H1 (cell line): ENCODE results near the gene TTC28. TPM values are rescaled to one million over a fixed set of nuclear protein-coding genes. Genes with fewer than 3 reads are reported as not detected.
A peak's percentile ranks its signal among the peaks of the same experiment; 100 is the strongest.

Experiments used
- CTCF ChIA-PET: fragments of 300-600 bp; sonication (Branson Sonifier 250); formaldehyde crosslinking; loops from one replicate; lab custom pipeline; 2021; ENCODE audit not compliant: partially characterized antibody; lab: Charles Lee
- POLR2A ChIA-PET: fragments of 300-600 bp; sonication (Branson Sonifier 250); formaldehyde crosslinking; loops from one replicate; lab custom pipeline; 2021; ENCODE audit warnings: inconsistent platforms; ENCODE audit not compliant: partially characterized antibody; lab: Charles Lee
- DNase-seq, 2 experiments: peaks; one replicate each; pipeline versions ENCODE4 v3.0.0 to v3.0.0-alpha.2; 2010 to 2022; ENCODE audit warnings: low spot score in 2 of 2, low read depth in 1 of 2, mixed read lengths in 1 of 2
- FAIRE-seq: peaks from 2 replicates; lab custom pipeline; 2011; peaks lifted over from hg19 to GRCh38; lab: Jason Lieb, UNC
- H2AFZ ChIP-seq: 2 replicates; pipeline ENCODE4 v1.8.1; 2012; ENCODE audit warnings: low read length, inconsistent platforms
- H2AK5ac ChIP-seq: 2 replicates; pipeline ENCODE4 v1.6.1; 2013; ENCODE audit warnings: low read depth, low read length
- H2BK120ac ChIP-seq: replicated peaks from 2 replicates; pipeline ENCODE3; 2013; ENCODE audit warnings: low read depth, low read length, inconsistent platforms
- H2BK12ac ChIP-seq: 2 replicates; pipeline ENCODE4 v1.6.1; 2013; ENCODE audit warnings: low read depth, low read length
- H2BK15ac ChIP-seq: 2 replicates; pipeline ENCODE4 v1.6.1; 2013; ENCODE audit warnings: low read length
- H2BK20ac ChIP-seq: 2 replicates; pipeline ENCODE4 v1.6.1; 2013; ENCODE audit warnings: low read length
- H2BK5ac ChIP-seq: 2 replicates; pipeline ENCODE4 v1.6.1; 2013; ENCODE audit warnings: low read depth, low read length
- H3K14ac ChIP-seq: 2 replicates; pipeline ENCODE4 v1.6.1; 2013; ENCODE audit warnings: inconsistent platforms; ENCODE audit not compliant: insufficient read length
- H3K18ac ChIP-seq: 2 replicates; pipeline ENCODE4 v1.6.1; 2013; ENCODE audit warnings: low read length; ENCODE audit errors: extremely low read depth
- H3K23ac ChIP-seq: 2 replicates; pipeline ENCODE4 v1.6.1; 2013; ENCODE audit warnings: inconsistent platforms; ENCODE audit not compliant: insufficient read length
- H3K23me2 ChIP-seq: 2 replicates; pipeline ENCODE4 v1.6.1; 2013; ENCODE audit warnings: low read depth, low read length
- H3K27ac ChIP-seq: 2 replicates; pipeline ENCODE4 v1.6.1; 2011; ENCODE audit warnings: low read depth, low read length, inconsistent platforms
- H3K27me3 ChIP-seq, 4 experiments: replicated peaks in 1 of 4; 1 replicate in 1 of 4; 2 replicates in 3 of 4; pipeline versions ENCODE4 v1.6.1 to v1.8.1; 2011 to 2013; ENCODE audit warnings: low read length in 3 of 4, mild to moderate bottlenecking in 3 of 4, inconsistent platforms in 2 of 4, mixed read lengths in 2 of 4, moderate library complexity in 1 of 4; ENCODE audit not compliant: control insufficient read depth in 3 of 4, insufficient read depth in 3 of 4; ENCODE audit errors: extremely low read depth in 1 of 4
- H3K36me3 ChIP-seq, 4 experiments: 2 replicates each; pipeline versions ENCODE4 v1.6.1 to v1.8.1; 2011 to 2013; ENCODE audit warnings: mild to moderate bottlenecking in 4 of 4, low read length in 3 of 4, moderate library complexity in 2 of 4, control low read depth in 1 of 4, inconsistent platforms in 1 of 4; ENCODE audit not compliant: insufficient read depth in 4 of 4, control insufficient read depth in 2 of 4
- H3K4ac ChIP-seq: replicated peaks from 2 replicates; pipeline ENCODE3; 2013; ENCODE audit warnings: low read length, low read depth, mixed read lengths, inconsistent platforms; ENCODE audit not compliant: insufficient read length
- H3K4me1 ChIP-seq, 4 experiments: replicated peaks in 1 of 4; 1 replicate in 1 of 4; 2 replicates in 3 of 4; pipeline versions ENCODE4 v1.6.1 to v1.8.1; 2011 to 2013; ENCODE audit warnings: low read length in 3 of 4, inconsistent platforms in 2 of 4, mixed read lengths in 1 of 4; ENCODE audit not compliant: insufficient read depth in 4 of 4, control insufficient read depth in 3 of 4
- H3K4me2 ChIP-seq, 2 experiments: 2 replicates each; pipeline versions ENCODE4 v1.6.1 to v1.8.1; 2011 to 2013; ENCODE audit warnings: low read depth in 2 of 2, low read length in 2 of 2, control low read depth in 1 of 2, inconsistent platforms in 1 of 2, mild to moderate bottlenecking in 1 of 2; ENCODE audit not compliant: insufficient read depth in 1 of 2
- H3K4me3 ChIP-seq, 4 experiments: fragments of 200-600, 300-600 bp in 1 of 4; sonication (generic), shearing (Covaris generic), sonication (Bioruptor Twin) in 1 of 4; 2 replicates each; pipeline versions ENCODE4 v1.5.1 to v1.8.1; 2011 to 2016; ENCODE audit warnings: low read length in 4 of 4, low read depth in 3 of 4, control low read depth in 2 of 4, inconsistent platforms in 2 of 4, mild to moderate bottlenecking in 2 of 4, mixed read lengths in 1 of 4, moderate library complexity in 1 of 4; ENCODE audit not compliant: insufficient read depth in 2 of 4; ENCODE audit errors: extremely low read depth in 1 of 4
- H3K56ac ChIP-seq: replicated peaks from 2 replicates; pipeline ENCODE3; 2013; ENCODE audit warnings: low read depth, mild to moderate bottlenecking, mixed read lengths, low read length, inconsistent platforms; ENCODE audit not compliant: insufficient read length
- H3K79me1 ChIP-seq: 2 replicates; pipeline ENCODE4 v1.6.1; 2013; ENCODE audit warnings: low read depth, low read length, control low read depth
- H3K79me2 ChIP-seq, 2 experiments: 2 replicates each; pipeline versions ENCODE4 v1.6.1 to v1.8.1; 2012 to 2013; ENCODE audit warnings: low read length in 2 of 2, mild to moderate bottlenecking in 2 of 2, inconsistent platforms in 1 of 2; ENCODE audit not compliant: insufficient read depth in 2 of 2, control insufficient read depth in 1 of 2
- H3K9ac ChIP-seq, 4 experiments: replicated peaks in 1 of 4; 1 replicate in 1 of 4; 2 replicates in 3 of 4; pipeline versions ENCODE4 v1.6.1 to v1.8.1; 2011 to 2013; ENCODE audit warnings: low read depth in 3 of 4, low read length in 3 of 4, control low read depth in 2 of 4, mild to moderate bottlenecking in 2 of 4, moderate library complexity in 2 of 4, inconsistent platforms in 1 of 4; ENCODE audit errors: extremely low read depth in 1 of 4
- H3K9me3 ChIP-seq, 2 experiments: 2 replicates each; pipeline versions ENCODE4 v1.6.1 to v1.8.1; 2012 to 2013; ENCODE audit warnings: mild to moderate bottlenecking in 2 of 2, moderate library complexity in 2 of 2, control low read depth in 1 of 2, inconsistent platforms in 1 of 2, low read depth in 1 of 2, low read length in 1 of 2, mixed read lengths in 1 of 2; ENCODE audit not compliant: insufficient read depth in 2 of 2
- H4K20me1 ChIP-seq, 2 experiments: replicated peaks in 1 of 2; 2 replicates each; pipeline versions ENCODE3 to v1.8.1; 2011 to 2013; ENCODE audit warnings: inconsistent platforms in 2 of 2, low read length in 2 of 2, mild to moderate bottlenecking in 1 of 2; ENCODE audit not compliant: insufficient read depth in 2 of 2, control insufficient read depth in 1 of 2
- H4K5ac ChIP-seq: 2 replicates; pipeline ENCODE4 v1.6.1; 2013; ENCODE audit warnings: low read length, low read depth, mixed read lengths, inconsistent platforms; ENCODE audit not compliant: insufficient read length
- H4K8ac ChIP-seq: 2 replicates; pipeline ENCODE4 v1.8.0; 2013; ENCODE audit warnings: mild to moderate bottlenecking, moderate library complexity, low read length, inconsistent platforms; ENCODE audit not compliant: insufficient read depth; ENCODE audit errors: extremely low read depth
- H4K91ac ChIP-seq: replicated peaks from 2 replicates; pipeline ENCODE3; 2013; ENCODE audit warnings: low read length, mixed read lengths, inconsistent platforms; ENCODE audit not compliant: insufficient read length
- BRCA1 ChIP-seq: IDR thresholded peaks from 2 replicates; pipeline ENCODE4 v1.6.1; 2012; ENCODE audit warnings: low read depth, low read length, improper control_type of control experiment
- CBX5 ChIP-seq: fragments of 300-800, 300-1000 bp; sonication (generic); IDR thresholded peaks from 2 replicates; pipeline ENCODE4 v1.7.1; 2016; ENCODE audit warnings: antibody characterized with exemption, low read length, low read depth
- EGR1 ChIP-seq: IDR thresholded peaks from 2 replicates; pipeline ENCODE4 v1.6.1; 2011; ENCODE audit warnings: low read depth, low read length, borderline replicate concordance
- JUN ChIP-seq: IDR thresholded peaks from 2 replicates; pipeline ENCODE4 v1.6.1; 2011; ENCODE audit warnings: low read depth, mild to moderate bottlenecking, improper control_type of control experiment, low read length
- KDM4A ChIP-seq: IDR thresholded peaks from one replicate; pipeline ENCODE4 v1.7.1; 2012; ENCODE audit warnings: low read depth, mild to moderate bottlenecking, moderate library complexity, low read length, inconsistent platforms; ENCODE audit not compliant: severe bottlenecking
- MAX ChIP-seq: IDR thresholded peaks from 2 replicates; pipeline ENCODE4 v1.6.1; 2012; ENCODE audit warnings: inconsistent platforms
- RBBP5 ChIP-seq: IDR thresholded peaks from 2 replicates; pipeline ENCODE4 v1.7.1; 2012; ENCODE audit warnings: low read depth, mild to moderate bottlenecking, inconsistent platforms, low read length, moderate library complexity, borderline replicate concordance
- SIN3A ChIP-seq, 2 experiments: IDR thresholded peaks in 1 of 2; conservative IDR thresholded peaks in 1 of 2; 2 replicates each; pipeline ENCODE4 v1.6.1; 2011 to 2012; ENCODE audit warnings: low read length in 2 of 2, improper control_type of control experiment in 1 of 2, low read depth in 1 of 2, mild to moderate bottlenecking in 1 of 2
- SIRT6 ChIP-seq: IDR thresholded peaks from one replicate; pipeline ENCODE4 v1.7.1; 2012; ENCODE audit warnings: low read length, inconsistent platforms
- SRF ChIP-seq: IDR thresholded peaks from 2 replicates; pipeline ENCODE4 v1.6.1; 2011; ENCODE audit warnings: mild to moderate bottlenecking, low read depth, low read length, moderate library complexity
- USF2 ChIP-seq: IDR thresholded peaks from 2 replicates; pipeline ENCODE4 v1.6.1; 2011; ENCODE audit warnings: low read length, improper control_type of control experiment
- WGBS, 2 experiments: shearing (Covaris generic) in 1 of 2; methylation state at CpG; one replicate each; pipeline versions ENCODE4 v1.1.6 to v1.1.7; 2013 to 2015; ENCODE audit warnings: low lambda C conversion rate in 2 of 2, mixed read lengths in 2 of 2, inconsistent platforms in 1 of 2, low coverage in 1 of 2, missing lambda C conversion rate in 1 of 2; ENCODE audit not compliant: insufficient replicate concordance in 2 of 2, insufficient coverage in 1 of 2, insufficient read length in 1 of 2; ENCODE audit errors: extremely low coverage in 1 of 2, missing lambda C conversion rate in 1 of 2; 5-methylcytosine and 5-hydroxymethylcytosine counted together
- polyA plus RNA-seq, 7 experiments: library from polyadenylated mRNA; depleted of rRNA in 3 of 7; stranded (reverse) in 5 of 7; unstranded in 2 of 7; fragments of >200 nt in 5 of 7; fragments of 200-250 nt in 2 of 7; gene quantifications; 1 replicate in 5 of 7; 2 replicates in 1 of 7; 4 replicates in 1 of 7; pipeline versions ENCODE4 v1.2.1 to v1.2.3, GENCODE V29; 2011 to 2013; ENCODE audit warnings: missing spikeins in 2 of 7, mixed read lengths in 2 of 7
- total RNA-seq: library from RNA; stranded (reverse); fragmentation: NEBNext Ultra II Directional; extraction: Animal tissue kit (Norgen Biotek cat#: 25700); gene quantifications from 2 replicates; pipeline ENCODE4 v1.2.1, GENCODE V29; 2021

The TTC28 gene
- total and polyA plus RNA-seq, 2 of the 8 experiments (the other 6 are each of a cell fraction or from before 2014, with no cell fraction given) = 2.6 to 12.6 TPM

GRCh38 chr22:27937453-27937852 is 742.2 kb downstream of the TTC28 start:
- H2BK5ac ChIP-seq = no peak overlapping the region
- TF ChIP-seq RBBP5 = no peak
- TF ChIP-seq KDM4A = no peak
- TF ChIP-seq CBX5 = no peak
- TF ChIP-seq JUN = no peak
- no peak for TF ChIP-seq SIRT6
- TF ChIP-seq MAX = no peak
- no peak for TF ChIP-seq EGR1
- no peak for TF ChIP-seq USF2
- TF ChIP-seq SRF = no peak
- no peak for TF ChIP-seq BRCA1
- TF ChIP-seq SIN3A (conservative IDR thresholded peaks at IDR 0.05 in 1 of 2, IDR thresholded peaks at IDR 0.05 in 1 of 2; ENCODE audit: low read depth in 1 of 2, low read length in 2 of 2) = no peak

More at GRCh38 chr22:27937453-27937852, 742.2 kb downstream of the TTC28 start:
- no peak overlapping the region for H4K5ac ChIP-seq
- FAIRE-seq = no peak
- no peak overlapping the region for H2BK120ac ChIP-seq
- peak overlapping the region; percentile 52 for H3K23ac ChIP-seq
- no peaks in the 10 kb centered on the region for H4K20me1 ChIP-seq
- no peak for DNase-seq
- H3K79me2 ChIP-seq = no peaks in the 10 kb centered on the region
- H4K8ac ChIP-seq = no peak overlapping the region
- no peak overlapping the region for H3K27ac ChIP-seq
- no peaks in the 10 kb centered on the region; the same call in 1 of the 2 replicates for H3K23me2 ChIP-seq
- no peaks in the 10 kb centered on the region; a peak in 1 of 4 replicates for H3K9me3 ChIP-seq
- no peak overlapping the region for H4K91ac ChIP-seq
- POLR2A ChIA-PET = no interaction called here
- 86% methylated on average over 2 of the region's 2 CpGs; no CpG with 5 or more reads in 1 of the 2 experiments for WGBS, 2 experiments
- no peaks in the 10 kb centered on the region for H3K36me3 ChIP-seq
- no peak overlapping the region for H3K18ac ChIP-seq
- no peak overlapping the region for H2BK12ac ChIP-seq
- peak overlapping the region; percentile 53 for H3K4ac ChIP-seq
- H3K4me1 ChIP-seq = peaks cover 0 to 2% (median 0%) of the 10 kb centered on the region in 4 experiments; a peak in 1 of 7 replicates
- H3K27me3 ChIP-seq = no peaks in the 10 kb centered on the region
- H3K4me2 ChIP-seq = no peak overlapping the region
- no peak overlapping the region for H2AFZ ChIP-seq
- H3K14ac ChIP-seq = no peak overlapping the region
- no peak overlapping the region for H3K4me3 ChIP-seq
- CTCF ChIA-PET = interaction anchor here (0.9 to 1.9 kb wide), 6 partner anchors 30 to 82 kb away, joined by 3 to 7 read pairs (median 4); no protein-coding TSS in a partner anchor
- no peak overlapping the region for H3K56ac ChIP-seq
- H2BK15ac ChIP-seq = no peak overlapping the region
- H2AK5ac ChIP-seq = no peak overlapping the region
- H3K79me1 ChIP-seq = no peaks in the 10 kb centered on the region
- no peak overlapping the region for H3K9ac ChIP-seq
- H2BK20ac ChIP-seq = no peak overlapping the region
